HG03439 (cell line): ENCODE data around the gene SLC31A2.
"Not testable (repeated sequence)": the region's sequence is repeated elsewhere in the genome, so short reads cannot be mapped to it uniquely, and the experiment has no call there.

ENCODE experiments used
- ATAC-seq: cut with Tn5 transposase; IDR thresholded peaks from one replicate; pipeline ENCODE4 v1.9.1; 2021; ENCODE audit warnings: mild to moderate bottlenecking, moderate library complexity; ENCODE audit not compliant: unreplicated experiment

The SLC31A2 gene, protein sequence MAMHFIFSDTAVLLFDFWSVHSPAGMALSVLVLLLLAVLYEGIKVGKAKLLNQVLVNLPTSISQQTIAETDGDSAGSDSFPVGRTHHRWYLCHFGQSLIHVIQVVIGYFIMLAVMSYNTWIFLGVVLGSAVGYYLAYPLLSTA

DNA sequence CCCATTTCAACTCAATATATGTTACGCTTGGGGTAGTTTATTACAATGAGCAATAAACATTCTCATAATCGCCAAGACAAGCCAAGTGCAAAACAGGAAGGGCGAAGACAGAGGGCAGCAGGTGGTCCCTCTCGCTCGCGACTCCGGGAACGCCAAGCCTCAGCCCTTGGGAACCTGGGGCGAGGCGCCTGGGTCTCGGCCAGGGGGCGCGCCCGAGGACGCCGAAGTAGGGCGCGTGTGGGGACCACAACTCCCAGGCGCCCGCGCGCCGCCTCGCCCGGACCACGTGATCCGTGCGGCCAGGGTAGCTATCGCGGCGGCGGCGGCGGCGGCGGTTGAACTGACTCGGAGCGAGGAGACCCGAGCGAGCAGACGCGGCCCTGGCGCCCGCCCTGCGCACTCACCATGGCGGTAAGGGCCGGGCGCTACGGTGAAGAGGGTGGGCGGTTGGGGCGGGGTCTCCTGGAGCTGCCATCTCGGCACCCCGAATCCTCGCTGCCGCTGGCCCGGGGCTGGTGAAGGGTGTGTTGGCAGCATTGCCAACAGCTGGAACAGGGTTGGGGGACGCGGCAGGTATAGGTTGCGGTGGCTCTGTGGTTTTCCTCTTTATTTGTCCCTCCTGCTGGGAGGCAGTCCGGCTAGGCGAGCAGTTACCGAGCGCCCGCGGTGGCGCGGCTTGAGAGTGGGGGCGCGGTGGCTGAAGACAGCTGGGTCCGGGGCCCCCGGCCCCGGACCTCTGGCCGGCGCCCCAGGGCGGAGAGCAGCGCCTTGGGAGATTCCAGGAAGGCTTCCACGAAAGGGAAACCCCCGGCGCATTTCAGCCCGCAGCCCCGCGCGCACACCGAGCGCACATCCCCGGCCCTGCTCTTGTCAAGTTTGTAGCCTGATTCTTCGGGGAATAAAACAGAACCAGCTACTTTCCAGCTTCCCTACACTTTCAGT, at the start of gene SLC31A2:
Gene SLC31A2 (plus strand): TSS at position 338 of the 942 bp plus-strand sequence. CDS start 68 bp downstream, at position 406.
- ATAC-seq, result peak; percentile 93

GRCh38 chr9:113105345-113105744, 45.5 kb upstream of the SLC31A2 start:
- not testable (repeated sequence) for ATAC-seq

- ATAC-seq, result peak; percentile 65
Observed at GRCh38 chr9:113111065-113111951, 39.5 kb upstream of the SLC31A2 start.

- ATAC-seq, result peak; percentile 65
Observed at GRCh38 chr9:113112706-113113510, 37.9 kb upstream of the SLC31A2 start.

DNA sequence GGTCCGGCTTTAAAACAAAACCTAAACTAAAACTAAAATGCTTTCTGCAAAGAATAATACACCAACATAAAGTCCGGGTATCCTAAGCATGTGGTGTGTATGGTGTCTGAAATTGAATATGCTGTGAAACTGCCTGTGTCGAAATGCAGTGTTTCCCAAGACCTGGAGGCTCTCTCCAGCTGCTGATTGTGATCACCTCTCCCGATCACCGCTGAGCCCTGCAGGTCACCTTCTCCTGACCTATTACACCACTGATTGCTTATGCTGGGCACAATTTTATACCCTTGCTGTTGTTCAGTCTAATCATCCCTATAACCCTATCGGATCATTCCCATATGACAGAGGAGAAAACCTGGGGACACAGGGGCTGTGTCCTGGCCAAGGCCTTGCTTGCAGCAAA, 32.0 kb upstream of the SLC31A2 start:
- ATAC-seq, result not testable (repeated sequence)

- ATAC-seq, result no peak
Observed at GRCh38 chr9:113125386-113126035, 25.3 kb upstream of the SLC31A2 start.

- ATAC-seq, result no peak
Observed at GRCh38 chr9:113129466-113129865, 21.3 kb upstream of the SLC31A2 start.

DNA sequence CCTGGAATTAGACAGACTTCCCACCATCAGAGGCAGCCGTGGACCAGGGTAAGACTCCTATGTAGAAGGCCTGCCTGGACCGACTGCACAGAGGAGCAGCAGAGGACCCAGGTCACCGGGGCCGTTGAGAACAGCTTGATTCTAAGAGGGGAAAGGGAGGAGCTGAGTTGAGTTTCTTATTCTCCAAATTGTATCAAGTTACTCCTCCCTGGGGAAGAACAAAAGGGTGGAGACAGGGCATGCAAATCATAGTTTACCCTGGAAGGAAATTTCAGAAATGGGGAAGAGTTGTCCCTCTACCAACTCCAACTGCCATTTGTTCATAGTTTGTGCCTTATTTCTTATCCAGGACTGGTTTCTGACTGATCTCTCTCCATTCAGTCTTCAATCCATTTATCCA, 20.9 kb upstream of the SLC31A2 start:
- no peak for ATAC-seq

DNA sequence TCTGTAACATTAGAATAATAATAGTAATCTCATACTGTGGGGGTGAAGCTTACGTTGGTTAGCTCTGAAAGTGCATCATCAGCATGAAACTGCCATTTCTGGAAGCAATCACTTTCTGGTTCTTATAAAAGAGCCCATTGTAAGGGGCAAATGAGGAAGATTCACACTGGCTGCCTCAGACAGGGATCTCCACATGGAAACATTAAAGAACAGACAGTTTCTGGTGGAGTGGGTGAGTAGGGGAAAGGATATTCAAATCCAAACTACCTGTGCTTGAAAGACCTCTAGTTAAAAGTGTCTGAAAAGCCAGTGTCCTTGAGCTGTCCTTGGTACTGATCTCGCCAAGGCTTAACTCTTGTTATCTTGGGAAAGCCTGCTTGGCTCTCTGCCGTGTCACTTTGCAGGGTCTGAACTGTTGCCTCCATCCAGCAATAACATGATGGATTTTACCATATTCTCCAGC, 19.1 kb upstream of the SLC31A2 start:
- ATAC-seq, result no peak

DNA sequence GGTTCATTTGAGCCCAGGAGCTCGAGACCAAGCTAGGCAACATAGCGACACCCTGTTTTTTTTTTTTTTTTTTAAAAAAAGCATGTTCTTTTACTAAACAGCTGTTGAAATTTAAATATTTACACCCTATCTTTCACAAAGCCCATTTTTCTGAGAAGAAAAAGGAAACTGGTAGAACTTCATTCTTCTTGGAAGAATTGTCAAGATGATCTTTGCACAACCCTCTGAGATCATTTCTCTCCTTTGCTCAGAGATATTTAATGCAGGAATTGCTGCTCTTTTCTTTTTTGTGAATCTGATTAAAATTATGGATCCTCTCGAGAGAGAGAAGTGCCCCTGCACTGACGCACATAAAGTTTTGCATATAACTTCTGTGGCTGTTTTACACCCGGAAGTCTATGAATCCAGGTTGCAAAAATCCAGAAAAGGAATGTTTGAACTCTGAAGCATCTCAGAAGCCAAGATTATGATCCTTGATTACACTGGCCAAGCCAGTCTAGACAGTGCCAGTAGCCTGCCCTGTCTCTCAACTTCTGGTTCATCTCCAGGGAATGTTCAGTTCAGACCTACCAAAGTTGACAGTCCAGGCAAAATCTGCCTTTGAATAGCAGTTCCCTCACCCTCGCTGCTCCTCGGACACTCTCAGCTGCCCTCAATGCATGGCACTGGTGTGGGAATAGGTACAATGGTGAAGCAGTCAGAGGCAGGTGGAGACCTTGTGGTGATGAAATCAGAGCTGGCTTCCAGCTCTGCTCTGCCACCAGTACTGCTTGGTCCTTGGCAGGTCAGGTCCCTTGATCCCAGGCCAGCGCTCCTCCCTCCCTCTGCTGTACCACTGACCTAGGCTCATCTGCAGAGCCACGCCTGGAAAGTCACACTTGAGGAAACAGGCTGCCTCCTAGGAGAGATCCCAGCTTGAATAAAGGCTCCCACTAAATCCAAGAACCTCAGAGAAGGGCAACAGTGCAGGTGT, 13.3 kb upstream of the SLC31A2 start:
- no peak for ATAC-seq

- ATAC-seq, result no peak
Observed at GRCh38 chr9:113138760-113139159, 12.0 kb upstream of the SLC31A2 start.

DNA sequence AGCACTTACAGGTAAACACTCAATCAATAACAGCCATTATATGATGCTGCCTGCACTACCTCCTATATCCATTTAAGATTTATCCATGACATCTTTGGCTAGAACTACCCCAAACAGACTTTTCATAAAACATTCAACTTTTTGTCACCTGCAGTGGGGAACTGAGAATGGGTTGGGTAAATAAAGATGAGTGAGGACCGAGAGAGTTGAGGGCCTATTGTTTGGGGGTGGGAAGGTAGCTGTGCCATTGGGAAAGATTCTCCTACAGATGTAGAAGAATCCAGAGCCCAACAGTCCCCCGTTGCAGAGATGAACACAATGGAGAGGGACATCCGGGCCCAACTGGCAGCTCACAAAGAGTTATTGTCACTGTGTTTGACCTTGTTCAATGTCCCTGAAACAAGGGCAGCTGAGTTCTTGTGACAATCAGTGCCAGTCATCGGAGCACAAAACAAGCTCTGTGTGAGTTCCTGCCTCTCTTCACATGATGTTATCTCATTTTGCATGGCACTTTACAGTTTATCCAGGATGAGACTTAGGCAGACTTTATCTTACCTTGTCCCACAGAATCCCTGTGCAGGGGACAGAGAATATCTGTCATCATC, 11.5 kb upstream of the SLC31A2 start:
- no peak for ATAC-seq

DNA sequence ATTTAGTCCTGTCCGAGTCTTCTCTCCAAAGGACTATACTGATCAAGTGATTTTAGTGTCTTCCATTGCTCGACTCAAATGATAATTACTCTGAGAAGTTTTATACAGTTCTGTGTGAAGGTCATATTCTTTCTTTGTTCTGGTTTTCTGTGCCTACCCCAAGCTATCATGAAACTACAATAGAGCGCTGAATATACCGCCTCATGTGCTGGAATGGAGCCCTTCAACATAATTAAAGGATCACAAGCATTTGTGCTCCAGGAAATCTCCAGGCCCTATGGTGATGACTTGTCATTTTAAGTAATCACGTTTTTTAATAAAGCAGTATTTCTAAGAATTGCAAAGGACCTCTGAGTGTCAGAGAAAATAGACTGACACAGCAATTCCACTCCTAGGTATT, 10.9 kb upstream of the SLC31A2 start:
- ATAC-seq, result no peak

GRCh38 chr9:113140896-113141295, 9.9 kb upstream of the SLC31A2 start:
- not testable (repeated sequence) for ATAC-seq

- ATAC-seq, result no peak
Observed at GRCh38 chr9:113143432-113144227, 7.2 kb upstream of the SLC31A2 start.

- ATAC-seq, result no peak
Observed at GRCh38 chr9:113148372-113148705, 2.5 kb upstream of the SLC31A2 start.

- no peak for ATAC-seq
Observed at GRCh38 chr9:113148781-113149510, 1.9 kb upstream of the SLC31A2 start.
